ENCODE measurements around the gene PIGM.

Gene PIGM

DNA sequence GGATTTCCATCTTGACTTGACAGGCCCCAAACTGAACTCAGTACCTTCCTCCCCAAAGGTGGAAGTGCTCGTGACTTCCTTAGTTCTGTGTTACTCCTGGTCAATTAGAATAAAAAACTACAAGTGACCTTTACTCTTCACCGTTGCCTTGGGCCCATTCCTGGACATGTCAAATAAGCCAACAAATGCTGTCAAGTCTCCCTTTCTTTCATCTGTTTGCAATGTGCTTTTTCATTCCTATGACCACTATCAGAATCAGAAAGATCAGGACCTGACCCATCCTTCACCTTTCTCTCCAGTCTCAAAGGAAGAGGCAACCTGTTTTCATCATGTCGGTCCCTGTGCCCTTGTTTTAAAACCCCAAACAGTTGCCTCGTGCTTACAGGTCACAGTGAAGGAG lies 43.1 kb upstream of the PIGM start:
- Histone ChIP-seq H2AK5ac (ENCODE audit: low read length) (no peak overlapping the region), H3K27me3 (ENCODE audit: insufficient read depth, low read length) (no peaks in the 10 kb centered on the region), H3K4me3 (ENCODE audit: low read depth, low read length) (no peak overlapping the region), H3K27ac (ENCODE audit: low read depth, low read length) (no peak overlapping the region), H3K9me3 (ENCODE audit: insufficient read depth, low read depth, low read length) (no peaks in the 10 kb centered on the region), H3K4me1 (ENCODE audit: control insufficient read depth in 1 of 2, insufficient read depth in 2 of 2, low read length in 2 of 2) (peaks cover 0 to 6% of the 10 kb centered on the region in 2 experiments), H3K79me2 (ENCODE audit: control insufficient read depth, insufficient read depth, low read length, poor library complexity) (no peaks in the 10 kb centered on the region), H3K23ac (ENCODE audit: low read length) (no peak overlapping the region), H3K79me1 (ENCODE audit: low read length) (no peaks in the 10 kb centered on the region), H2BK120ac (ENCODE audit: insufficient read depth, low read length, poor library complexity) (no peak overlapping the region), H3K18ac (ENCODE audit: low read length) (no peak overlapping the region), H3K4me2 (ENCODE audit: low read length) (no peak overlapping the region), H2BK5ac (ENCODE audit: low read depth, low read length, poor library complexity) (no peak overlapping the region), H3K36me3 (ENCODE audit: control insufficient read depth in 1 of 2, insufficient read depth in 2 of 2, low read length in 2 of 2) (no peaks in the 10 kb centered on the region), H3K4ac (ENCODE audit: low read depth, low read length) (no peak overlapping the region), H2BK12ac (ENCODE audit: low read length) (no peak overlapping the region), H4K12ac (ENCODE audit: low read depth, low read length) (no peak overlapping the region), H2AFZ (ENCODE audit: insufficient read depth, low read length, poor library complexity) (no peak overlapping the region), H3K14ac (ENCODE audit: low read length) (no peak overlapping the region), H4K8ac (ENCODE audit: low read depth, low read length) (no peak overlapping the region), H3K9ac (ENCODE audit: low read length) (no peak overlapping the region), H4K91ac (ENCODE audit: low read depth, low read length) (no peak overlapping the region)
- no peak for DNase-seq
- no CpG with 5 or more reads among the region's 4 CpGs for WGBS (ENCODE audit: extremely low coverage, insufficient coverage, insufficient read length)

GRCh38 chr1:160071289-160071688 lies 39.5 kb upstream of the PIGM start:
- H2BK12ac ChIP-seq (ENCODE audit: low read length) = no peak overlapping the region
- no peaks in the 10 kb centered on the region for H3K36me3 ChIP-seq (ENCODE audit: control insufficient read depth in 1 of 2, insufficient read depth in 2 of 2, low read length in 2 of 2)
- no peak overlapping the region for H4K91ac ChIP-seq (ENCODE audit: low read depth, low read length)
- WGBS (ENCODE audit: extremely low coverage, insufficient coverage, insufficient read length) = no CpG with 5 or more reads among the region's 5 CpGs
- no peak overlapping the region for H4K12ac ChIP-seq (ENCODE audit: low read depth, low read length)
- no peak overlapping the region for H2AFZ ChIP-seq (ENCODE audit: insufficient read depth, low read length, poor library complexity)
- no peak overlapping the region for H3K4me2 ChIP-seq (ENCODE audit: low read length)
- no peak overlapping the region for H3K9ac ChIP-seq (ENCODE audit: low read length)
- no peak overlapping the region for H3K4me3 ChIP-seq (ENCODE audit: low read depth, low read length)
- H3K79me2 ChIP-seq (ENCODE audit: control insufficient read depth, insufficient read depth, low read length, poor library complexity) = no peaks in the 10 kb centered on the region
- H3K4me1 ChIP-seq (ENCODE audit: control insufficient read depth in 1 of 2, insufficient read depth in 2 of 2, low read length in 2 of 2) = peaks cover 0 to 14% of the 10 kb centered on the region in 2 experiments
- no peak overlapping the region for H2AK5ac ChIP-seq (ENCODE audit: low read length)
- H3K9me3 ChIP-seq (ENCODE audit: insufficient read depth, low read depth, low read length) = no peaks in the 10 kb centered on the region
- H3K27me3 ChIP-seq (ENCODE audit: insufficient read depth, low read length) = no peaks in the 10 kb centered on the region
- H3K27ac ChIP-seq (ENCODE audit: low read depth, low read length) = no peak overlapping the region
- DNase-seq = no peak
- H4K8ac ChIP-seq (ENCODE audit: low read depth, low read length) = no peak overlapping the region
- H3K23ac ChIP-seq (ENCODE audit: low read length) = no peak overlapping the region
- H2BK120ac ChIP-seq (ENCODE audit: insufficient read depth, low read length, poor library complexity) = no peak overlapping the region
- no peak overlapping the region for H3K14ac ChIP-seq (ENCODE audit: low read length)
- H3K79me1 ChIP-seq (ENCODE audit: low read length) = no peaks in the 10 kb centered on the region
- H3K4ac ChIP-seq (ENCODE audit: low read depth, low read length) = no peak overlapping the region
- H3K18ac ChIP-seq (ENCODE audit: low read length) = no peak overlapping the region
- no peak overlapping the region for H2BK5ac ChIP-seq (ENCODE audit: low read depth, low read length, poor library complexity)

- peak overlapping the region; percentile 94 for H3K4me2 ChIP-seq (ENCODE audit: low read length)
- H3K79me2 ChIP-seq (ENCODE audit: control insufficient read depth, insufficient read depth, low read length, poor library complexity) = no peaks in the 10 kb centered on the region
- H3K14ac ChIP-seq (ENCODE audit: low read length) = no peak overlapping the region
- H3K9me3 ChIP-seq (ENCODE audit: insufficient read depth, low read depth, low read length) = no peaks in the 10 kb centered on the region
- H4K12ac ChIP-seq (ENCODE audit: low read depth, low read length) = no peak overlapping the region
- H3K9ac ChIP-seq (ENCODE audit: low read length) = no peak overlapping the region
- no peak overlapping the region for H2BK12ac ChIP-seq (ENCODE audit: low read length)
- H3K27me3 ChIP-seq (ENCODE audit: insufficient read depth, low read length) = no peaks in the 10 kb centered on the region
- no peak overlapping the region for H3K27ac ChIP-seq (ENCODE audit: low read depth, low read length)
- no peak overlapping the region for H4K8ac ChIP-seq (ENCODE audit: low read depth, low read length)
- no peak overlapping the region for H2AK5ac ChIP-seq (ENCODE audit: low read length)
- H3K36me3 ChIP-seq (ENCODE audit: control insufficient read depth in 1 of 2, insufficient read depth in 2 of 2, low read length in 2 of 2) = no peaks in the 10 kb centered on the region
- no peaks in the 10 kb centered on the region for H3K79me1 ChIP-seq (ENCODE audit: low read length)
- peak overlapping the region; percentile 73 for H3K4me3 ChIP-seq (ENCODE audit: low read depth, low read length)
- no peak overlapping the region for H4K91ac ChIP-seq (ENCODE audit: low read depth, low read length)
- H3K23ac ChIP-seq (ENCODE audit: low read length) = no peak overlapping the region
- no peak overlapping the region for H3K4ac ChIP-seq (ENCODE audit: low read depth, low read length)
- H2BK5ac ChIP-seq (ENCODE audit: low read depth, low read length, poor library complexity) = no peak overlapping the region
- peak; percentile 62 to 75 for DNase-seq
- peak overlapping the region; percentile 92 for H2AFZ ChIP-seq (ENCODE audit: insufficient read depth, low read length, poor library complexity)
- H2BK120ac ChIP-seq (ENCODE audit: insufficient read depth, low read length, poor library complexity) = no peak overlapping the region
- no peak overlapping the region for H3K18ac ChIP-seq (ENCODE audit: low read length)
- H3K4me1 ChIP-seq (ENCODE audit: control insufficient read depth in 1 of 2, insufficient read depth in 2 of 2, low read length in 2 of 2) = peaks cover 0 to 14% of the 10 kb centered on the region in 2 experiments
- WGBS (ENCODE audit: extremely low coverage, insufficient coverage, insufficient read length) = no CpG with 5 or more reads among the region's 46 CpGs
These were observed 38.7 kb upstream of the PIGM start for GRCh38 chr1:160070243-160071163.

- no CpG with 5 or more reads among the region's 32 CpGs for WGBS (ENCODE audit: extremely low coverage, insufficient coverage, insufficient read length)
- no peak within 1 kb of the TSS for H3K4ac ChIP-seq (ENCODE audit: low read depth, low read length)
- no peak within 1 kb of the TSS for H2BK5ac ChIP-seq (ENCODE audit: low read depth, low read length, poor library complexity)
- H3K4me3 ChIP-seq (ENCODE audit: low read depth, low read length) = peak within 1 kb of the TSS; percentile 73
- no peaks in the 10 kb centered on the region for H3K36me3 ChIP-seq (ENCODE audit: control insufficient read depth in 1 of 2, insufficient read depth in 2 of 2, low read length in 2 of 2)
- H3K18ac ChIP-seq (ENCODE audit: low read length) = peak within 1 kb of the TSS; percentile 64
- H3K79me1 ChIP-seq (ENCODE audit: low read length) = no peaks in the 10 kb centered on the region
- no peaks in the 10 kb centered on the region for H3K27me3 ChIP-seq (ENCODE audit: insufficient read depth, low read length)
- H2AFZ ChIP-seq (ENCODE audit: insufficient read depth, low read length, poor library complexity) = peak within 1 kb of the TSS; percentile 92
- H2BK12ac ChIP-seq (ENCODE audit: low read length) = no peak within 1 kb of the TSS
- H3K9ac ChIP-seq (ENCODE audit: low read length) = no peak within 1 kb of the TSS
- H3K4me1 ChIP-seq (ENCODE audit: control insufficient read depth in 1 of 2, insufficient read depth in 2 of 2, low read length in 2 of 2) = peaks cover 3 to 20% of the 10 kb centered on the region in 2 experiments
- no peak within 1 kb of the TSS for H3K14ac ChIP-seq (ENCODE audit: low read length)
- no peaks in the 10 kb centered on the region for H3K79me2 ChIP-seq (ENCODE audit: control insufficient read depth, insufficient read depth, low read length, poor library complexity)
- no peak for DNase-seq
- peak within 1 kb of the TSS; percentile 94 for H3K4me2 ChIP-seq (ENCODE audit: low read length)
- peak within 1 kb of the TSS; percentile 49 for H4K8ac ChIP-seq (ENCODE audit: low read depth, low read length)
- H3K23ac ChIP-seq (ENCODE audit: low read length) = no peak within 1 kb of the TSS
- no peak within 1 kb of the TSS for H2AK5ac ChIP-seq (ENCODE audit: low read length)
- no peak within 1 kb of the TSS for H4K91ac ChIP-seq (ENCODE audit: low read depth, low read length)
- no peak within 1 kb of the TSS for H4K12ac ChIP-seq (ENCODE audit: low read depth, low read length)
- no peaks in the 10 kb centered on the region for H3K9me3 ChIP-seq (ENCODE audit: insufficient read depth, low read depth, low read length)
- no peak within 1 kb of the TSS for H3K27ac ChIP-seq (ENCODE audit: low read depth, low read length)
- no peak within 1 kb of the TSS for H2BK120ac ChIP-seq (ENCODE audit: insufficient read depth, low read length, poor library complexity)
These were observed 37.9 kb upstream of the PIGM start, which contains the start of gene KCNJ10 for GRCh38 chr1:160069460-160070231. Gene KCNJ10, minus strand, starts transcription at chr1:160070160. Its CDS starts 27,628 bp downstream, at chr1:160042532.

All from trophoblast cell (in vitro differentiated cells and primary cell).